HepG2 (cell line): ENCODE results near the gene DOK1. TPM values are rescaled to one million over a fixed set of nuclear protein-coding genes. Genes with fewer than 3 reads are reported as not detected.
A peak's percentile ranks its signal among the peaks of the same experiment; 100 is the strongest.

Experiments
- CSRNP1 ChIP-seq: sonication (generic); formaldehyde crosslinking; IDR thresholded peaks from 2 replicates; pipeline ENCODE4 v1.8.1; 2023; ENCODE audit warnings: mild to moderate bottlenecking, missing genetic modification reagents
- FOXA3 ChIP-seq: IDR thresholded peaks from 2 replicates; pipeline ENCODE4 v1.6.1; 2016; ENCODE audit warnings: missing genetic modification reagents, missing compliant biosample characterization
- HDAC6 ChIP-seq: fragments of 200-600 bp; sonication (generic); IDR thresholded peaks from 2 replicates; pipeline ENCODE4 v1.7.0; 2017; ENCODE audit warnings: mild to moderate bottlenecking, antibody characterized with exemption, low read length, low read depth
- KAT8 ChIP-seq: IDR thresholded peaks from 2 replicates; pipeline ENCODE4 v1.6.1; 2016; ENCODE audit warnings: missing genetic modification reagents, missing compliant biosample characterization
- NFKB2 ChIP-seq: sonication (generic); formaldehyde crosslinking; IDR thresholded peaks from 2 replicates; pipeline ENCODE4 v1.4.0; 2020; ENCODE audit warnings: missing genetic modification reagents, borderline replicate concordance
- SMARCE1 ChIP-seq: fragments of 450-650 bp; IDR thresholded peaks from 2 replicates; pipeline ENCODE4 v1.6.1; 2017; ENCODE audit warnings: borderline replicate concordance
- THAP11 ChIP-seq: IDR thresholded peaks from 2 replicates; pipeline ENCODE4 v1.6.1; 2016; ENCODE audit warnings: missing biosample characterization, missing genetic modification reagents
- TOPORS ChIP-seq: sonication (generic); formaldehyde crosslinking; IDR thresholded peaks from 2 replicates; pipeline ENCODE4 v1.8.0; 2023; ENCODE audit warnings: mild to moderate bottlenecking, missing genetic modification reagents
- ZNF256 ChIP-seq: sonication (generic); formaldehyde crosslinking; conservative IDR thresholded peaks from 2 replicates; pipeline ENCODE4 v1.4.0; 2020; ENCODE audit warnings: missing genetic modification reagents
- ZNF3 ChIP-seq: IDR thresholded peaks from 2 replicates; pipeline ENCODE4 v1.7.0; 2017; ENCODE audit warnings: inconsistent platforms
- ZNF331 ChIP-seq: sonication (generic); formaldehyde crosslinking; IDR thresholded peaks from 2 replicates; pipeline ENCODE4 v1.4.0; 2020; ENCODE audit warnings: missing genetic modification reagents
- ZNF550 ChIP-seq: sonication (generic); formaldehyde crosslinking; IDR thresholded peaks from 2 replicates; pipeline ENCODE4 v1.4.0; 2020; ENCODE audit warnings: mild to moderate bottlenecking, missing genetic modification reagents, borderline replicate concordance
- ZNF782 ChIP-seq: sonication (generic); formaldehyde crosslinking; IDR thresholded peaks from 2 replicates; pipeline ENCODE4 v1.4.0; 2020; ENCODE audit warnings: missing genetic modification reagents, mild to moderate bottlenecking, borderline replicate concordance
- ZSCAN25 ChIP-seq: sonication (generic); formaldehyde crosslinking; IDR thresholded peaks from 2 replicates; pipeline ENCODE4 v1.8.0; 2022; ENCODE audit warnings: mild to moderate bottlenecking, missing genetic modification reagents
- polyA plus RNA-seq, 8 experiments: library from polyadenylated mRNA; depleted of rRNA in 3 of 8; stranded (reverse) in 7 of 8; unstranded in 1 of 8; fragments of >200 nt; fragmentation: Illumina TruSeq in 4 of 8; extraction: Trizol in 4 of 8; gene quantifications; 2 replicates each; pipeline versions ENCODE4 v1.2.1 to v1.2.3, GENCODE V29; 2011 to 2016; ENCODE audit warnings: low read depth in 4 of 8, missing spikeins in 1 of 8, mixed read lengths in 1 of 8; ENCODE audit not compliant: insufficient read depth in 1 of 8
- total RNA-seq, 5 experiments: library from RNA; depleted of rRNA; stranded (reverse); fragments of >200 nt; fragmentation: Illumina TruSeq; extraction: Trizol; gene quantifications; 2 replicates each; pipeline ENCODE4 v1.2.3, GENCODE V29; 2016; ENCODE audit warnings: low read depth in 1 of 5
- TF ChIP-seq, protein P1 (sequence below), 2 experiments: IDR thresholded peaks; 2 replicates each; pipeline ENCODE4 v1.6.1; 2011 to 2012; ENCODE audit warnings: low read length in 2 of 2, borderline replicate concordance in 1 of 2, low read depth in 1 of 2, mild to moderate bottlenecking in 1 of 2, moderate library complexity in 1 of 2
- TF ChIP-seq, protein P2 (sequence below): sonication (generic); formaldehyde crosslinking; IDR thresholded peaks from 2 replicates; pipeline ENCODE4 v1.8.0; 2022; ENCODE audit warnings: missing genetic modification reagents, mild to moderate bottlenecking, moderate library complexity, borderline replicate concordance
- TF ChIP-seq, protein P3 (sequence below): fragments of 450-650 bp; IDR thresholded peaks from 2 replicates; pipeline ENCODE4 v1.6.1; 2017; ENCODE audit warnings: mild to moderate bottlenecking
- TF ChIP-seq, protein P4 (sequence below): IDR thresholded peaks from 2 replicates; pipeline ENCODE4 v1.6.1; 2012; ENCODE audit warnings: inconsistent platforms

The DOK1 gene
- total and polyA plus RNA-seq, 2 of the 13 experiments (the other 11 are each of a cell fraction or from before 2014, with no cell fraction given): 0.53 to 0.74 TPM

DNA sequence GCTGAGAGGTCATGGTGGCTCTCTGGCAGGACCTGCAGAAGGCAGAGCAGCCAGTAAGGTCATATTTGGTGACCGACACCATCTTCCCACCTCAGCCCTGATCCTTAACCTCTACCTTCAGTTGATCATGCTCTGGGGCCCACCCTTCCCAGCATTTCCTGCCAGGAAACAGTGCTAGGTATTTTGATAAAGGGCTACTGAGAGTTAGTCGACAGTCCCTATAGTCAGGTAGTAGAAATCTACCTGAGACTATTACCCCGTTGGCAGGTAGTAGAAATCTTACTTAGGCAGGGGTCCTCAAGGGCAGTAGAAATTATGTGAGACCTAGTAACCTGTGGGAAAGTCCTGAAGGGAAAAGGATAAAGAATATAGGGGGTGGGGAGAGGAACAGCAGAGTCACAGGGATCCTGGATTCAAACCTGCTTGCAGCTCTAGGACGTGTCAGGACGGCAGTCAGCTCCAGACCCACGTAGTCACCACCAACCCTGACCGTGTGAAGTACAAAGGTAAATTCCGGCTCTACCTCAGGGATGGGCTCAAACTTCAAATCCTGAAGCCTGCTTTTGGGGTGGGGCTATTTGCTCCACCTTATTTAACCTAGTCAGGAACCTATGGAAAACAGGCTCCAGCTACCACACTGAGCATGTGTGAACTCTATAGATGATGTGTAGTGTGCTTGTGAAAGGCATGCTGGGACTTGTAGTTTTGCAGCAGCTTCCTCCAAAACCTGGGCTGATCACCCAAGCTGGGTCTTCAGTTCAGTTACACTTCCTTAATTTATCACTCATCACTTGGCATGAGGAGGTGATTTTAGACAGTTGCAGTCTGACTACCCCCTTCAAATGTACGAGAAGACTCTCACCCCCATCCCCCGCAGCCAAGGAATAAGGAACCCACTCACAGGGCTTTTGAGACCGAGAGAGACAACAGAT lies 28.5 kb upstream of the DOK1 start, which contains the start of gene DQX1 (continued):
- TF ChIP-seq, protein P1, sequence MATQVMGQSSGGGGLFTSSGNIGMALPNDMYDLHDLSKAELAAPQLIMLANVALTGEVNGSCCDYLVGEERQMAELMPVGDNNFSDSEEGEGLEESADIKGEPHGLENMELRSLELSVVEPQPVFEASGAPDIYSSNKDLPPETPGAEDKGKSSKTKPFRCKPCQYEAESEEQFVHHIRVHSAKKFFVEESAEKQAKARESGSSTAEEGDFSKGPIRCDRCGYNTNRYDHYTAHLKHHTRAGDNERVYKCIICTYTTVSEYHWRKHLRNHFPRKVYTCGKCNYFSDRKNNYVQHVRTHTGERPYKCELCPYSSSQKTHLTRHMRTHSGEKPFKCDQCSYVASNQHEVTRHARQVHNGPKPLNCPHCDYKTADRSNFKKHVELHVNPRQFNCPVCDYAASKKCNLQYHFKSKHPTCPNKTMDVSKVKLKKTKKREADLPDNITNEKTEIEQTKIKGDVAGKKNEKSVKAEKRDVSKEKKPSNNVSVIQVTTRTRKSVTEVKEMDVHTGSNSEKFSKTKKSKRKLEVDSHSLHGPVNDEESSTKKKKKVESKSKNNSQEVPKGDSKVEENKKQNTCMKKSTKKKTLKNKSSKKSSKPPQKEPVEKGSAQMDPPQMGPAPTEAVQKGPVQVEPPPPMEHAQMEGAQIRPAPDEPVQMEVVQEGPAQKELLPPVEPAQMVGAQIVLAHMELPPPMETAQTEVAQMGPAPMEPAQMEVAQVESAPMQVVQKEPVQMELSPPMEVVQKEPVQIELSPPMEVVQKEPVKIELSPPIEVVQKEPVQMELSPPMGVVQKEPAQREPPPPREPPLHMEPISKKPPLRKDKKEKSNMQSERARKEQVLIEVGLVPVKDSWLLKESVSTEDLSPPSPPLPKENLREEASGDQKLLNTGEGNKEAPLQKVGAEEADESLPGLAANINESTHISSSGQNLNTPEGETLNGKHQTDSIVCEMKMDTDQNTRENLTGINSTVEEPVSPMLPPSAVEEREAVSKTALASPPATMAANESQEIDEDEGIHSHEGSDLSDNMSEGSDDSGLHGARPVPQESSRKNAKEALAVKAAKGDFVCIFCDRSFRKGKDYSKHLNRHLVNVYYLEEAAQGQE (IDR thresholded peaks at IDR 0.05; ENCODE audit: borderline replicate concordance in 1 of 2, low read depth in 1 of 2, low read length in 2 of 2): peak in 1 of 2 experiments; percentile 61; a peak in 1 of 4 replicates
- TF ChIP-seq ZSCAN25 (CRISPR knock-in tag): peak; percentile 65
- TF ChIP-seq, protein P2, sequence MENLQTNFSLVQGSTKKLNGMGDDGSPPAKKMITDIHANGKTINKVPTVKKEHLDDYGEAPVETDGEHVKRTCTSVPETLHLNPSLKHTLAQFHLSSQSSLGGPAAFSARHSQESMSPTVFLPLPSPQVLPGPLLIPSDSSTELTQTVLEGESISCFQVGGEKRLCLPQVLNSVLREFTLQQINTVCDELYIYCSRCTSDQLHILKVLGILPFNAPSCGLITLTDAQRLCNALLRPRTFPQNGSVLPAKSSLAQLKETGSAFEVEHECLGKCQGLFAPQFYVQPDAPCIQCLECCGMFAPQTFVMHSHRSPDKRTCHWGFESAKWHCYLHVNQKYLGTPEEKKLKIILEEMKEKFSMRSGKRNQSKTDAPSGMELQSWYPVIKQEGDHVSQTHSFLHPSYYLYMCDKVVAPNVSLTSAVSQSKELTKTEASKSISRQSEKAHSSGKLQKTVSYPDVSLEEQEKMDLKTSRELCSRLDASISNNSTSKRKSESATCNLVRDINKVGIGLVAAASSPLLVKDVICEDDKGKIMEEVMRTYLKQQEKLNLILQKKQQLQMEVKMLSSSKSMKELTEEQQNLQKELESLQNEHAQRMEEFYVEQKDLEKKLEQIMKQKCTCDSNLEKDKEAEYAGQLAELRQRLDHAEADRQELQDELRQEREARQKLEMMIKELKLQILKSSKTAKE (CRISPR knock-in tag): no peak
- TF ChIP-seq TOPORS (CRISPR knock-in tag): no peak
- no peak for TF ChIP-seq HDAC6
- peak; percentile 89 for TF ChIP-seq KAT8 (CRISPR knock-in tag)
- TF ChIP-seq, protein P3, sequence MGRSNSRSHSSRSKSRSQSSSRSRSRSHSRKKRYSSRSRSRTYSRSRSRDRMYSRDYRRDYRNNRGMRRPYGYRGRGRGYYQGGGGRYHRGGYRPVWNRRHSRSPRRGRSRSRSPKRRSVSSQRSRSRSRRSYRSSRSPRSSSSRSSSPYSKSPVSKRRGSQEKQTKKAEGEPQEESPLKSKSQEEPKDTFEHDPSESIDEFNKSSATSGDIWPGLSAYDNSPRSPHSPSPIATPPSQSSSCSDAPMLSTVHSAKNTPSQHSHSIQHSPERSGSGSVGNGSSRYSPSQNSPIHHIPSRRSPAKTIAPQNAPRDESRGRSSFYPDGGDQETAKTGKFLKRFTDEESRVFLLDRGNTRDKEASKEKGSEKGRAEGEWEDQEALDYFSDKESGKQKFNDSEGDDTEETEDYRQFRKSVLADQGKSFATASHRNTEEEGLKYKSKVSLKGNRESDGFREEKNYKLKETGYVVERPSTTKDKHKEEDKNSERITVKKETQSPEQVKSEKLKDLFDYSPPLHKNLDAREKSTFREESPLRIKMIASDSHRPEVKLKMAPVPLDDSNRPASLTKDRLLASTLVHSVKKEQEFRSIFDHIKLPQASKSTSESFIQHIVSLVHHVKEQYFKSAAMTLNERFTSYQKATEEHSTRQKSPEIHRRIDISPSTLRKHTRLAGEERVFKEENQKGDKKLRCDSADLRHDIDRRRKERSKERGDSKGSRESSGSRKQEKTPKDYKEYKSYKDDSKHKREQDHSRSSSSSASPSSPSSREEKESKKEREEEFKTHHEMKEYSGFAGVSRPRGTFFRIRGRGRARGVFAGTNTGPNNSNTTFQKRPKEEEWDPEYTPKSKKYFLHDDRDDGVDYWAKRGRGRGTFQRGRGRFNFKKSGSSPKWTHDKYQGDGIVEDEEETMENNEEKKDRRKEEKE: no peak
- TF ChIP-seq FOXA3 (CRISPR knock-in tag): peak; percentile 64; the same call in 1 of the 2 replicates
- TF ChIP-seq NFKB2: no peak
- TF ChIP-seq SMARCE1: no peak
- no peak for TF ChIP-seq ZNF3
- no peak; the same call in 1 of the 2 replicates for TF ChIP-seq CSRNP1 (CRISPR knock-in tag)
- TF ChIP-seq ZNF331 (CRISPR knock-in tag): peak; percentile 73; the same call in 1 of the 2 replicates
- peak; percentile 99 for TF ChIP-seq THAP11 (CRISPR knock-in tag)
- TF ChIP-seq, protein P4, sequence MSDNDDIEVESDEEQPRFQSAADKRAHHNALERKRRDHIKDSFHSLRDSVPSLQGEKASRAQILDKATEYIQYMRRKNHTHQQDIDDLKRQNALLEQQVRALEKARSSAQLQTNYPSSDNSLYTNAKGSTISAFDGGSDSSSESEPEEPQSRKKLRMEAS: peak; percentile 83
- no peak for TF ChIP-seq ZNF256 (CRISPR knock-in tag)
- TF ChIP-seq ZNF782: no peak
- no peak for TF ChIP-seq ZNF550
